Measurements from ENCODE around the gene SPTBN5.

Gene SPTBN5

GRCh38 chr15:41829959-41830646, 63.8 kb downstream of the SPTBN5 start:
- H3K4me3 ChIP-seq (ENCODE audit: low read length) = no peak overlapping the region
- H4K20me1 ChIP-seq (ENCODE audit: control insufficient read depth, insufficient read depth, low read depth, low read length) = no peaks in the 10 kb centered on the region
- H3K36me3 ChIP-seq (ENCODE audit: control insufficient read depth, low read length) = peaks cover 2% of the 10 kb centered on the region; the same call in 1 of the 2 replicates
- H3K9me3 ChIP-seq (ENCODE audit: control insufficient read depth, insufficient read depth, low read length) = no peaks in the 10 kb centered on the region
- H3K9me2 ChIP-seq (replicated peaks; ENCODE audit: control insufficient read depth, low read length) = no peaks in the 10 kb centered on the region
- H3K27me3 ChIP-seq (ENCODE audit: control insufficient read depth, low read length) = no peaks in the 10 kb centered on the region
- no peak overlapping the region for H3K4me2 ChIP-seq (ENCODE audit: low read length)
- no peaks in the 10 kb centered on the region for H3F3A ChIP-seq (ENCODE audit: control insufficient read depth, insufficient read depth)
- TF ChIP-seq CTCF (IDR thresholded peaks at IDR 0.05; ENCODE audit: low read depth, low read length, poor library complexity, severe bottlenecking) = no peak
- no peak for TF ChIP-seq EZH2phosphoT487 (IDR thresholded peaks at IDR 0.05; ENCODE audit: borderline replicate concordance, low read length)
- H3K4me1 ChIP-seq (ENCODE audit: control insufficient read depth, low read length) = peaks cover 15% of the 10 kb centered on the region
- no peak overlapping the region for H3K27ac ChIP-seq (ENCODE audit: low read depth, low read length)
- no peaks in the 10 kb centered on the region; the same call in 1 of the 2 replicates for H3K79me2 ChIP-seq (ENCODE audit: control insufficient read depth, low read length)

GRCh38 chr15:41828807-41829141, 65.1 kb downstream of the SPTBN5 start:
- H3K27ac ChIP-seq (ENCODE audit: low read depth, low read length) = no peak overlapping the region
- no peaks in the 10 kb centered on the region for H3K27me3 ChIP-seq (ENCODE audit: control insufficient read depth, low read length)
- no peaks in the 10 kb centered on the region; the same call in 1 of the 2 replicates for H3K79me2 ChIP-seq (ENCODE audit: control insufficient read depth, low read length)
- TF ChIP-seq EZH2phosphoT487 (IDR thresholded peaks at IDR 0.05; ENCODE audit: borderline replicate concordance, low read length) (no peak), CTCF (IDR thresholded peaks at IDR 0.05; ENCODE audit: low read depth, low read length, poor library complexity, severe bottlenecking) (no peak)
- H3K4me1 ChIP-seq (ENCODE audit: control insufficient read depth, low read length) = peaks cover 15% of the 10 kb centered on the region
- H3F3A ChIP-seq (ENCODE audit: control insufficient read depth, insufficient read depth) = no peaks in the 10 kb centered on the region
- no peaks in the 10 kb centered on the region for H4K20me1 ChIP-seq (ENCODE audit: control insufficient read depth, insufficient read depth, low read depth, low read length)
- H3K4me3 ChIP-seq (ENCODE audit: low read length) = peak overlapping the region; percentile 92
- peaks cover 2% of the 10 kb centered on the region; the same call in 1 of the 2 replicates for H3K36me3 ChIP-seq (ENCODE audit: control insufficient read depth, low read length)
- H3K4me2 ChIP-seq (ENCODE audit: low read length) = peak overlapping the region; percentile 89
- no peaks in the 10 kb centered on the region for H3K9me2 ChIP-seq (replicated peaks; ENCODE audit: control insufficient read depth, low read length)
- no peaks in the 10 kb centered on the region for H3K9me3 ChIP-seq (ENCODE audit: control insufficient read depth, insufficient read depth, low read length)

GRCh38 chr15:41827880-41828806, 65.7 kb downstream of the SPTBN5 start, which contains the start of gene JMJD7:
JMJD7 (plus strand) TSS chr15:41828092; CDS start chr15:41828125, 33 bp downstream.
- TF ChIP-seq EZH2phosphoT487 (IDR thresholded peaks at IDR 0.05; ENCODE audit: borderline replicate concordance, low read length) = no peak
- TF ChIP-seq CTCF (IDR thresholded peaks at IDR 0.05; ENCODE audit: low read depth, low read length, poor library complexity, severe bottlenecking) = no peak
- no peak within 1 kb of the TSS for H3K27ac ChIP-seq (ENCODE audit: low read depth, low read length)
- H3F3A ChIP-seq (ENCODE audit: control insufficient read depth, insufficient read depth) = no peaks in the 10 kb centered on the region
- no peaks in the 10 kb centered on the region for H4K20me1 ChIP-seq (ENCODE audit: control insufficient read depth, insufficient read depth, low read depth, low read length)
- peak within 1 kb of the TSS; percentile 92 for H3K4me3 ChIP-seq (ENCODE audit: low read length)
- no peaks in the 10 kb centered on the region; the same call in 1 of the 2 replicates for H3K79me2 ChIP-seq (ENCODE audit: control insufficient read depth, low read length)
- no peaks in the 10 kb centered on the region for H3K27me3 ChIP-seq (ENCODE audit: control insufficient read depth, low read length)
- peaks cover 15% of the 10 kb centered on the region for H3K4me1 ChIP-seq (ENCODE audit: control insufficient read depth, low read length)
- no peaks in the 10 kb centered on the region for H3K9me3 ChIP-seq (ENCODE audit: control insufficient read depth, insufficient read depth, low read length)
- H3K9me2 ChIP-seq (replicated peaks; ENCODE audit: control insufficient read depth, low read length) = no peaks in the 10 kb centered on the region
- H3K36me3 ChIP-seq (ENCODE audit: control insufficient read depth, low read length) = peaks cover 2% of the 10 kb centered on the region; the same call in 1 of the 2 replicates
- peak within 1 kb of the TSS; percentile 89 for H3K4me2 ChIP-seq (ENCODE audit: low read length)

Data from DOHH2 (cell line).